Heart right ventricle (tissue), 16 donors: ENCODE data around the gene GPC5. TPM values are rescaled to one million over a fixed set of nuclear protein-coding genes. Genes with fewer than 3 reads are reported as not detected.

ENCODE experiments used
- ATAC-seq, 8 donors: fragments of 200-7000 bp; cut with Tn5 transposase; one replicate each; pipeline ENCODE4 v1.9.1; 2020; ENCODE audit warnings: mild to moderate bottlenecking in 8 of 8, moderate library complexity in 8 of 8, moderate number of reproducible peaks in 1 of 8
- DNase-seq, 2 donors: peaks; one replicate each; pipeline ENCODE4 v3.0.0-alpha.2; 2020
- H3K27ac ChIP-seq, 10 donors: fragments of 200-600 bp; sonication (generic) in 2 of 10; one replicate each; pipeline versions ENCODE4 v1.5.0 to v1.8.0; 2020 to 2022; ENCODE audit warnings: mild to moderate bottlenecking in 3 of 10
- H3K27me3 ChIP-seq, 7 donors: fragments of 200-600 bp; one replicate each; pipeline ENCODE4 v1.8.0; 2021 to 2022; ENCODE audit warnings: mild to moderate bottlenecking in 2 of 7
- H3K36me3 ChIP-seq, 9 donors: fragments of 200-600 bp; sonication (generic) in 1 of 9; one replicate each; pipeline versions ENCODE4 v1.5.0 to v1.8.0; 2020 to 2022; ENCODE audit warnings: mild to moderate bottlenecking in 2 of 9
- H3K4me1 ChIP-seq, 9 donors: fragments of 200-600 bp; sonication (generic) in 1 of 9; one replicate each; pipeline versions ENCODE4 v1.5.0 to v1.8.0; 2020 to 2022; ENCODE audit warnings: mild to moderate bottlenecking in 4 of 9
- H3K4me3 ChIP-seq, 10 donors: fragments of 200-600 bp; sonication (generic) in 2 of 10; one replicate each; pipeline versions ENCODE4 v1.5.0 to v1.8.0; 2020 to 2022; ENCODE audit warnings: mild to moderate bottlenecking in 7 of 10, moderate library complexity in 2 of 10
- H3K9me3 ChIP-seq, 11 donors: fragments of 200-600 bp in 10 of 11; sonication (generic) in 2 of 11; one replicate each; pipeline versions ENCODE4 v1.5.0 to v1.8.0; 2013 to 2022; ENCODE audit warnings: mild to moderate bottlenecking in 2 of 11, control low read depth in 1 of 11, moderate library complexity in 1 of 11
- CTCF ChIP-seq, 9 donors: fragments of 200-600 bp; sonication (generic) in 2 of 9; IDR thresholded peaks; one replicate each; pipeline versions ENCODE4 v1.5.0 to v1.8.0; 2021 to 2022; ENCODE audit warnings: antibody characterized with exemption in 9 of 9, mild to moderate bottlenecking in 5 of 9, moderate library complexity in 1 of 9
- WGBS, 2 donors: extraction: QIAGEN DNeasy Blood & Tissue Kit; methylation state at CpG; one replicate each; pipeline ENCODE4 v1.1.7; 2013; ENCODE audit warnings: inconsistent platforms in 1 of 2; 5-methylcytosine and 5-hydroxymethylcytosine counted together
- intact Hi-C, 10 donors: fragments of 100-400 bp; cut with DNase I; formaldehyde crosslinking; loops; one replicate each; pipeline versions ENCODE4 v1.11.1 to v1.14.2; 2022
- polyA plus RNA-seq, 2 donors: library from polyadenylated mRNA; stranded (reverse); fragments of 200-250 nt; gene quantifications; one replicate each; pipeline ENCODE4 v1.2.3, GENCODE V29; 2013
- total RNA-seq, 10 donors: library from RNA; stranded (reverse); fragmentation: NEBNext Ultra II Directional in 3 of 10; extraction: Animal tissue kit (Norgen Biotek cat#: 25700) in 3 of 10; gene quantifications; one replicate each; pipeline versions ENCODE4 v1.2.1 to v1.2.4, GENCODE V29; 2021 to 2023
- donor health status: Arrhythmogenic right ventricular cardiomyopathy.
- donor health status: ischemic (EF 13 %, LVEDD 7.1; RV severe dilation, severe dysfunction).
- donor health status: healthy with polysubstance abuse.
- donor health status: DM: no; HTN: yes; CAD: no.
- donor health status: DM: no; HTN: no; CAD: no.
- donor health status: ischemic (EF 25% LVEDD 6.9; RV normal size, moderate dysfunction).
- donor health status: ischemic (EF 25% LVEDD 5.7; RV mildly dilated, moderate dysfunction).
- donor health status: healthy.
- donor health status: DM: yes; HTN: yes; CAD: no.
- donor health status: Ischemic cardiomyopathy.
- donor health status: ischemic (EF 35%, LVEDD 5.7; RV mildly dilated, moderate dysfunction).
- donor health status: nonischemic (EF 11% LVEDD 7.7; RV severe dilation, severe dysfunction).
- donor health status: DM: yes; HTN: yes; CAD: no.
- donor health status: PGD.
- donor health status: ischemic (EF 29% LVEDD 5.4; RV normal size, mild dysfunction).
- donor health status: nonischemic (EF 23%, LVEDD 6.1; RV moderate dilation, normal function).

Gene GPC5
- total and polyA plus RNA-seq, 12 donors: 0.01 to 3.5 (median 0.70) TPM; not detected in 1

- Histone ChIP-seq H3K27me3 (no peaks in the 10 kb centered on the region), H3K9me3 (no peaks in the 10 kb centered on the region), H3K4me3 (no peak overlapping the region), H3K27ac (no peak overlapping the region), H3K36me3 (no peaks in the 10 kb centered on the region), H3K4me1 (no peaks in the 10 kb centered on the region)
- intact Hi-C loops: no loop called here
- DNase-seq (no peak), ATAC-seq (no peak)
- whole genome bisulfite sequencing, 2 donors: 74 to 75% methylated on average over 6 of the region's 6 CpGs
- TF ChIP-seq CTCF (IDR thresholded peaks at IDR 0.05): no peak
Measured at GRCh38 chr13:91922969-91923592, 524.7 kb downstream of the GPC5 start.

- no peaks in the 10 kb centered on the region for H3K9me3 ChIP-seq
- no peaks in the 10 kb centered on the region for H3K27me3 ChIP-seq
- intact Hi-C loops: no loop called here
- H3K27ac ChIP-seq: no peak overlapping the region
- ATAC-seq (no peak), DNase-seq (no peak)
- no peak overlapping the region for H3K4me3 ChIP-seq
- WGBS, 2 donors: 69 to 72% methylated on average over 1 of the region's 1 CpG
- TF ChIP-seq CTCF (IDR thresholded peaks at IDR 0.05): no peak
- H3K4me1 ChIP-seq: no peaks in the 10 kb centered on the region
- H3K36me3 ChIP-seq: no peaks in the 10 kb centered on the region
Measured at GRCh38 chr13:91930687-91931086, 532.3 kb downstream of the GPC5 start.

GRCh38 chr13:91934354-91934753 is 535.9 kb downstream of the GPC5 start:
- WGBS, 2 donors: 18 to 24% methylated on average over 4 of the region's 4 CpGs
- ATAC-seq: no peak

GRCh38 chr13:91946498-91947070 is 548.2 kb downstream of the GPC5 start:
- H3K4me1 ChIP-seq: no peaks in the 10 kb centered on the region
- TF ChIP-seq CTCF (IDR thresholded peaks at IDR 0.05): peak in 6 of 9 donors; percentile 6 to 49 (median 26)
- no peaks in the 10 kb centered on the region for H3K36me3 ChIP-seq
- no peaks in the 10 kb centered on the region for H3K9me3 ChIP-seq
- ATAC-seq (no peak), DNase-seq (no peak)
- peaks cover 0 to 5% (median 0%) of the 10 kb centered on the region in 7 donors for H3K27me3 ChIP-seq
- H3K4me3 ChIP-seq: no peak overlapping the region
- intact Hi-C loops: no loop called here
- H3K27ac ChIP-seq: no peak overlapping the region
- WGBS, 2 donors: 27 to 29% methylated on average over 7 of the region's 7 CpGs

More at GRCh38 chr13:91934354-91934753, 535.9 kb downstream of the GPC5 start:
- intact Hi-C loops: no loop called here
- DNase-seq: no peak
- Histone ChIP-seq H3K27ac (no peak overlapping the region), H3K36me3 (no peaks in the 10 kb centered on the region), H3K27me3 (no peaks in the 10 kb centered on the region), H3K4me3 (no peak overlapping the region), H3K4me1 (no peaks in the 10 kb centered on the region), H3K9me3 (peaks cover 0 to 3% (median 0%) of the 10 kb centered on the region in 11 donors)
- TF ChIP-seq CTCF (IDR thresholded peaks at IDR 0.05): no peak
